Superior temporal gyrus (tissue), 1 donor: ENCODE results near the gene TMEM131L.

Experiments used
- DNase-seq: peaks from one replicate; pipeline ENCODE4 v3.0.0-alpha.2; 2016; ENCODE audit errors: extremely low spot score

Gene TMEM131L

GRCh38 chr4:153616006-153616555 is 149.9 kb downstream of the TMEM131L start:
- DNase-seq = no peak

GRCh38 chr4:153618833-153619232 is 152.7 kb downstream of the TMEM131L start:
- DNase-seq = no peak

- DNase-seq = no peak
These were observed 153.7 kb downstream of the TMEM131L start for GRCh38 chr4:153619811-153620210.

- DNase-seq = no peak
These were observed 154.2 kb downstream of the TMEM131L start for GRCh38 chr4:153620352-153620751.

- no peak for DNase-seq
These were observed 155.9 kb downstream of the TMEM131L start for GRCh38 chr4:153622093-153622492.

GRCh38 chr4:153622778-153623240 is 156.6 kb downstream of the TMEM131L start:
- no peak for DNase-seq

- no peak for DNase-seq
These were observed 157.3 kb downstream of the TMEM131L start for GRCh38 chr4:153623491-153623890.

GRCh38 chr4:153628796-153629315 is 162.7 kb downstream of the TMEM131L start:
- DNase-seq = no peak

GRCh38 chr4:153629776-153630175 is 163.6 kb downstream of the TMEM131L start:
- no peak for DNase-seq

GRCh38 chr4:153634738-153635353 is 168.7 kb downstream of the TMEM131L start:
- no peak for DNase-seq

GRCh38 chr4:153635846-153636245 is 169.7 kb downstream of the TMEM131L start:
- DNase-seq = no peak

GRCh38 chr4:153637201-153637600 is 171.0 kb downstream of the TMEM131L start:
- no peak for DNase-seq

- no peak for DNase-seq
These were observed 171.9 kb downstream of the TMEM131L start for GRCh38 chr4:153638011-153638410.

- DNase-seq = no peak
These were observed 172.8 kb downstream of the TMEM131L start for GRCh38 chr4:153638999-153639398.

GRCh38 chr4:153639833-153640802 is 174.0 kb downstream of the TMEM131L start:
- DNase-seq = no peak

- no peak for DNase-seq
These were observed 175.4 kb downstream of the TMEM131L start for GRCh38 chr4:153641532-153641931.

GRCh38 chr4:153643406-153644383 is 177.5 kb downstream of the TMEM131L start:
- DNase-seq = peak; percentile 62

- DNase-seq = no peak
These were observed 179.0 kb downstream of the TMEM131L start for GRCh38 chr4:153645183-153645582.

GRCh38 chr4:153646261-153646660 is 180.1 kb downstream of the TMEM131L start:
- no peak for DNase-seq

GRCh38 chr4:153646978-153647377 is 180.8 kb downstream of the TMEM131L start:
- DNase-seq = no peak

- no peak for DNase-seq
These were observed 181.8 kb downstream of the TMEM131L start for GRCh38 chr4:153647975-153648374.
